ENCODE data around the gene RCCD1. TPM values are rescaled to one million over a fixed set of nuclear protein-coding genes. Genes with fewer than 3 reads are reported as not detected.

The RCCD1 gene
- total and polyA plus RNA-seq, 2 donors (not counting 3 experiments of a cell fraction or from before 2014, with no cell fraction given), result 8.8 to 15.3 TPM

GRCh38 chr15:90947577-90948357, 6.9 kb upstream of the RCCD1 start:
- dilution Hi-C loops (cut with MboI; ENCODE audit: extremely low pct_ligation_motif_present, low sequenced_read_pairs), result no loop called here
- ChIA-PET CTCF (interaction anchor here (1.2 to 2.8 kb wide), 4 partner anchors 9 to 102 kb away, joined by 3 to 29 read pairs (median 14); partner anchors contain the start of genes HDDC3 and UNC45A), POLR2A (no interaction called here)
- no peak for FAIRE-seq
- intact Hi-C loops (cut with micrococcal nuclease), result no loop called here
- Histone ChIP-seq H3K36me3 (ENCODE audit: control insufficient read depth in 2 of 2, extremely low read depth in 1 of 2, insufficient read depth in 2 of 2, low read length in 2 of 2) (peaks cover 18 to 61% of the 10 kb centered on the region in 2 experiments), H3K9ac (replicated peaks; ENCODE audit: extremely low read depth, insufficient read depth, low read length) (no peak overlapping the region), H3K79me2 (ENCODE audit: control insufficient read depth, insufficient read depth, low read length) (no peaks in the 10 kb centered on the region), H3K9me3 (replicated peaks; ENCODE audit: control insufficient read depth, insufficient read depth, low read length) (no peaks in the 10 kb centered on the region), H3K4me3 (replicated peaks in 1 of 3; ENCODE audit: insufficient read depth in 1 of 3, low read depth in 1 of 3, low read length in 3 of 3) (no peak overlapping the region), H2AFZ (ENCODE audit: low read depth, low read length) (no peak overlapping the region), H3K27ac (ENCODE audit: insufficient read depth, low read depth, low read length) (no peak overlapping the region), H3K4me2 (ENCODE audit: insufficient read depth, low read length) (no peak overlapping the region), H4K20me1 (replicated peaks; ENCODE audit: control insufficient read depth, extremely low read depth, insufficient read depth, low read length) (no peaks in the 10 kb centered on the region), H3K4me1 (ENCODE audit: control insufficient read depth, extremely low read depth, insufficient read depth, low read length) (peaks cover 10% of the 10 kb centered on the region), H3K9me1 (replicated peaks; ENCODE audit: control insufficient read depth, extremely low read depth, insufficient read depth, low read length) (no peaks in the 10 kb centered on the region), H3K27me3 (ENCODE audit: control insufficient read depth in 2 of 2, insufficient read depth in 2 of 2, low read length in 2 of 2) (no peaks in the 10 kb centered on the region)
- DNase-seq (ENCODE audit: low read depth, low spot score), result no peak
- TF ChIP-seq POLR2AphosphoS5 (IDR thresholded peaks at IDR 0.05; ENCODE audit: insufficient read depth, low read depth, low read length) (no peak), MAX (IDR thresholded peaks at IDR 0.05; ENCODE audit: insufficient read depth, insufficient read length) (no peak), EZH2 (IDR thresholded peaks at IDR 0.05; ENCODE audit: borderline replicate concordance, low read depth, low read length, severe bottlenecking) (no peak), JUN (IDR thresholded peaks at IDR 0.05; ENCODE audit: borderline replicate concordance, insufficient read depth, insufficient read length, low read depth) (no peak), POLR2A (IDR thresholded peaks at IDR 0.05; ENCODE audit: low read depth, low read length) (no peak), FOS (IDR thresholded peaks at IDR 0.05; ENCODE audit: borderline replicate concordance, insufficient read depth, low read length) (no peak), CTCF (IDR thresholded peaks at IDR 0.05; ENCODE audit: extremely low read depth in 1 of 2, insufficient read depth in 1 of 2, low read depth in 1 of 2, low read length in 2 of 2) (no peak), MYC (IDR thresholded peaks at IDR 0.05; ENCODE audit: low read depth, low read length) (no peak), GATA2 (IDR thresholded peaks at IDR 0.05; ENCODE audit: insufficient read depth, insufficient read length, low read depth, low read length) (no peak)
- BruUV-seq (replicated peaks), result no TSS peak
